Liver (tissue), 3 donors: ENCODE results near the gene TLE3.

Experiments used
- EGR1 ChIP-seq, 2 donors: IDR thresholded peaks; 2 replicates each; pipeline ENCODE4 v1.6.1; 2016 to 2018; ENCODE audit warnings: antibody characterized with exemption in 2 of 2, low read depth in 2 of 2
- FOXA1 ChIP-seq: IDR thresholded peaks from 2 replicates; pipeline ENCODE4 v1.6.1; 2016; ENCODE audit warnings: antibody characterized with exemption
- GABPA ChIP-seq, 2 donors: IDR thresholded peaks in 1 of 2; conservative IDR thresholded peaks in 1 of 2; 2 replicates each; pipeline ENCODE4 v1.6.1; 2016; ENCODE audit warnings: antibody characterized with exemption in 2 of 2, mild to moderate bottlenecking in 1 of 2, moderate library complexity in 1 of 2
- JUND ChIP-seq, 2 donors: IDR thresholded peaks; 2 replicates each; pipeline ENCODE4 v1.6.1; 2016; ENCODE audit warnings: antibody characterized with exemption in 2 of 2
- RAD21 ChIP-seq, 2 donors: IDR thresholded peaks; 2 replicates each; pipeline ENCODE4 v1.6.1; 2016; ENCODE audit warnings: antibody characterized with exemption in 2 of 2, mild to moderate bottlenecking in 2 of 2
- RXRA ChIP-seq, 2 donors: IDR thresholded peaks; 2 replicates each; pipeline ENCODE4 v1.6.1; 2017 to 2018; ENCODE audit warnings: antibody characterized with exemption in 2 of 2, mild to moderate bottlenecking in 1 of 2
- SP1 ChIP-seq: IDR thresholded peaks from 2 replicates; pipeline ENCODE4 v1.6.1; 2018; ENCODE audit warnings: antibody characterized with exemption, mild to moderate bottlenecking
- TAF1 ChIP-seq: conservative IDR thresholded peaks from 2 replicates; pipeline ENCODE4 v1.6.1; 2016; ENCODE audit warnings: antibody characterized with exemption, mild to moderate bottlenecking
- YY1 ChIP-seq: IDR thresholded peaks from 2 replicates; pipeline ENCODE4 v1.6.1; 2016; ENCODE audit warnings: antibody characterized with exemption, mild to moderate bottlenecking
- TF ChIP-seq, protein P1 (sequence below): fragments of 150-350 bp; IDR thresholded peaks from 2 replicates; pipeline ENCODE4 v1.5.1; 2017; ENCODE audit warnings: improper control_type of control experiment, low read depth, low read length; ENCODE audit not compliant: missing input control
- TF ChIP-seq, protein P2 (sequence below): IDR thresholded peaks from 2 replicates; pipeline ENCODE4 v1.6.1; 2016; ENCODE audit warnings: antibody characterized with exemption, mild to moderate bottlenecking
- TF ChIP-seq, protein P3 (sequence below): IDR thresholded peaks from 2 replicates; pipeline ENCODE4 v1.6.1; 2016; ENCODE audit warnings: antibody characterized with exemption
- TF ChIP-seq, protein P4 (sequence below): IDR thresholded peaks from 2 replicates; pipeline ENCODE4 v1.6.1; 2016; ENCODE audit warnings: antibody characterized with exemption
- TF ChIP-seq, protein P5 (sequence below): IDR thresholded peaks from 2 replicates; pipeline ENCODE4 v1.6.1; 2016; ENCODE audit warnings: antibody characterized with exemption
- donor health status: healthy.
- donor health status: healthy.

DNA sequence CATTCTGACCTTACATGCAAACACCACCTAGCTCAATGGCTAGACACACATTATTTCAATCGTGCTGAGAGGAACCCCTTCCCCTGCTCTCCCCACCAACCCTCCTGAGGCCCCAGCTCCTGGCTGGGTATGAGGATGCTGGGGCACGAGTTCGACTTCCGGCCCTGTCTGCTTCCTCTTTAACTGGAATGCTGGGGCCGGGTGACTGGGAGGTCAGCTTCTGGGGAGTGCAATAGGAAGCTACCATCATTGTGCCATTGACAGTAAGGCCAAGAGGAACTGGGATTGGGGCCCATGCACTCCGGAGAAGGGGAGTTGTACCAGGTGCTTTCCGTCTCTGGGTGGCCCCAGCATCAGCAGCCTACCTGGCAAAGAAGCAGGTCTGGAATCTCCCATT is 15.6 kb upstream of the TLE3 start:
- TF ChIP-seq, protein P1, sequence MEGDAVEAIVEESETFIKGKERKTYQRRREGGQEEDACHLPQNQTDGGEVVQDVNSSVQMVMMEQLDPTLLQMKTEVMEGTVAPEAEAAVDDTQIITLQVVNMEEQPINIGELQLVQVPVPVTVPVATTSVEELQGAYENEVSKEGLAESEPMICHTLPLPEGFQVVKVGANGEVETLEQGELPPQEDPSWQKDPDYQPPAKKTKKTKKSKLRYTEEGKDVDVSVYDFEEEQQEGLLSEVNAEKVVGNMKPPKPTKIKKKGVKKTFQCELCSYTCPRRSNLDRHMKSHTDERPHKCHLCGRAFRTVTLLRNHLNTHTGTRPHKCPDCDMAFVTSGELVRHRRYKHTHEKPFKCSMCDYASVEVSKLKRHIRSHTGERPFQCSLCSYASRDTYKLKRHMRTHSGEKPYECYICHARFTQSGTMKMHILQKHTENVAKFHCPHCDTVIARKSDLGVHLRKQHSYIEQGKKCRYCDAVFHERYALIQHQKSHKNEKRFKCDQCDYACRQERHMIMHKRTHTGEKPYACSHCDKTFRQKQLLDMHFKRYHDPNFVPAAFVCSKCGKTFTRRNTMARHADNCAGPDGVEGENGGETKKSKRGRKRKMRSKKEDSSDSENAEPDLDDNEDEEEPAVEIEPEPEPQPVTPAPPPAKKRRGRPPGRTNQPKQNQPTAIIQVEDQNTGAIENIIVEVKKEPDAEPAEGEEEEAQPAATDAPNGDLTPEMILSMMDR: no peak
- TF ChIP-seq YY1: no peak
- no peak for TF ChIP-seq GABPA (IDR thresholded peaks at IDR 0.05 in 1 of 2, conservative IDR thresholded peaks at IDR 0.05 in 1 of 2)
- no peak for TF ChIP-seq JUND (IDR thresholded peaks at IDR 0.05)
- TF ChIP-seq, protein P2, sequence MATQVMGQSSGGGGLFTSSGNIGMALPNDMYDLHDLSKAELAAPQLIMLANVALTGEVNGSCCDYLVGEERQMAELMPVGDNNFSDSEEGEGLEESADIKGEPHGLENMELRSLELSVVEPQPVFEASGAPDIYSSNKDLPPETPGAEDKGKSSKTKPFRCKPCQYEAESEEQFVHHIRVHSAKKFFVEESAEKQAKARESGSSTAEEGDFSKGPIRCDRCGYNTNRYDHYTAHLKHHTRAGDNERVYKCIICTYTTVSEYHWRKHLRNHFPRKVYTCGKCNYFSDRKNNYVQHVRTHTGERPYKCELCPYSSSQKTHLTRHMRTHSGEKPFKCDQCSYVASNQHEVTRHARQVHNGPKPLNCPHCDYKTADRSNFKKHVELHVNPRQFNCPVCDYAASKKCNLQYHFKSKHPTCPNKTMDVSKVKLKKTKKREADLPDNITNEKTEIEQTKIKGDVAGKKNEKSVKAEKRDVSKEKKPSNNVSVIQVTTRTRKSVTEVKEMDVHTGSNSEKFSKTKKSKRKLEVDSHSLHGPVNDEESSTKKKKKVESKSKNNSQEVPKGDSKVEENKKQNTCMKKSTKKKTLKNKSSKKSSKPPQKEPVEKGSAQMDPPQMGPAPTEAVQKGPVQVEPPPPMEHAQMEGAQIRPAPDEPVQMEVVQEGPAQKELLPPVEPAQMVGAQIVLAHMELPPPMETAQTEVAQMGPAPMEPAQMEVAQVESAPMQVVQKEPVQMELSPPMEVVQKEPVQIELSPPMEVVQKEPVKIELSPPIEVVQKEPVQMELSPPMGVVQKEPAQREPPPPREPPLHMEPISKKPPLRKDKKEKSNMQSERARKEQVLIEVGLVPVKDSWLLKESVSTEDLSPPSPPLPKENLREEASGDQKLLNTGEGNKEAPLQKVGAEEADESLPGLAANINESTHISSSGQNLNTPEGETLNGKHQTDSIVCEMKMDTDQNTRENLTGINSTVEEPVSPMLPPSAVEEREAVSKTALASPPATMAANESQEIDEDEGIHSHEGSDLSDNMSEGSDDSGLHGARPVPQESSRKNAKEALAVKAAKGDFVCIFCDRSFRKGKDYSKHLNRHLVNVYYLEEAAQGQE: no peak
- TF ChIP-seq, protein P3, sequence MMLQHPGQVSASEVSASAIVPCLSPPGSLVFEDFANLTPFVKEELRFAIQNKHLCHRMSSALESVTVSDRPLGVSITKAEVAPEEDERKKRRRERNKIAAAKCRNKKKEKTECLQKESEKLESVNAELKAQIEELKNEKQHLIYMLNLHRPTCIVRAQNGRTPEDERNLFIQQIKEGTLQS: no peak
- TF ChIP-seq EGR1 (IDR thresholded peaks at IDR 0.05; ENCODE audit: low read depth in 2 of 2): no peak
- TF ChIP-seq TAF1: no peak
- no peak for TF ChIP-seq SP1
- TF ChIP-seq RAD21 (IDR thresholded peaks at IDR 0.05): no peak
- TF ChIP-seq, protein P4, sequence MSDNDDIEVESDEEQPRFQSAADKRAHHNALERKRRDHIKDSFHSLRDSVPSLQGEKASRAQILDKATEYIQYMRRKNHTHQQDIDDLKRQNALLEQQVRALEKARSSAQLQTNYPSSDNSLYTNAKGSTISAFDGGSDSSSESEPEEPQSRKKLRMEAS: no peak
- TF ChIP-seq RXRA (IDR thresholded peaks at IDR 0.05): no peak
- TF ChIP-seq, protein P5, sequence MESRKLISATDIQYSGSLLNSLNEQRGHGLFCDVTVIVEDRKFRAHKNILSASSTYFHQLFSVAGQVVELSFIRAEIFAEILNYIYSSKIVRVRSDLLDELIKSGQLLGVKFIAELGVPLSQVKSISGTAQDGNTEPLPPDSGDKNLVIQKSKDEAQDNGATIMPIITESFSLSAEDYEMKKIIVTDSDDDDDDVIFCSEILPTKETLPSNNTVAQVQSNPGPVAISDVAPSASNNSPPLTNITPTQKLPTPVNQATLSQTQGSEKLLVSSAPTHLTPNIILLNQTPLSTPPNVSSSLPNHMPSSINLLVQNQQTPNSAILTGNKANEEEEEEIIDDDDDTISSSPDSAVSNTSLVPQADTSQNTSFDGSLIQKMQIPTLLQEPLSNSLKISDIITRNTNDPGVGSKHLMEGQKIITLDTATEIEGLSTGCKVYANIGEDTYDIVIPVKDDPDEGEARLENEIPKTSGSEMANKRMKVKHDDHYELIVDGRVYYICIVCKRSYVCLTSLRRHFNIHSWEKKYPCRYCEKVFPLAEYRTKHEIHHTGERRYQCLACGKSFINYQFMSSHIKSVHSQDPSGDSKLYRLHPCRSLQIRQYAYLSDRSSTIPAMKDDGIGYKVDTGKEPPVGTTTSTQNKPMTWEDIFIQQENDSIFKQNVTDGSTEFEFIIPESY: no peak
- no peak for TF ChIP-seq FOXA1
